T-cell (primary cell): ENCODE data around the gene NR1I2. TPM values are rescaled to one million over a fixed set of nuclear protein-coding genes. Genes with fewer than 3 reads are reported as not detected.

Experiments
- ATAC-seq, 4 experiments: fragments of 200-7000 bp in 3 of 4; fragments of 150-1000 bp in 1 of 4; cut with Tn5 transposase; replicated peaks in 1 of 4; 1 replicate in 3 of 4; 2 replicates in 1 of 4; pipeline ENCODE4 v1.10.0; 2021; ENCODE audit warnings: moderate library complexity in 3 of 4, mild to moderate bottlenecking in 2 of 4, moderate number of reproducible peaks in 1 of 4
- CTCF ChIA-PET, 2 donors: fragments of 300-600 bp; sonication (Branson Sonifier 250); formaldehyde crosslinking; loops; one replicate each; lab custom pipeline; 2022; ENCODE audit warnings: antibody characterized with exemption in 2 of 2; lab: Charles Lee
- POLR2A ChIA-PET, 2 donors: fragments of 300-600 bp; sonication (Branson Sonifier 250); formaldehyde crosslinking; loops; one replicate each; lab custom pipeline; 2022; ENCODE audit warnings: antibody characterized with exemption in 2 of 2; lab: Charles Lee
- DNase-seq, 35 experiments: peaks; one replicate each; pipeline versions ENCODE4 v3.0.0 to v3.0.0-alpha.2; 2013 to 2023
- H3K27ac ChIP-seq: one replicate; pipeline ENCODE4 v1.5.1; 2013; ENCODE audit warnings: low read length
- H3K27me3 ChIP-seq, 2 experiments: replicated peaks in 1 of 2; 1 replicate in 1 of 2; 2 replicates in 1 of 2; pipeline versions ENCODE4 v1.6.1 to v1.7.0; 2013; ENCODE audit warnings: low read length in 1 of 2, mixed read lengths in 1 of 2; ENCODE audit not compliant: control insufficient read depth in 2 of 2, insufficient read depth in 2 of 2; ENCODE audit errors: extremely low read depth in 1 of 2
- H3K36me3 ChIP-seq, 2 donors: 1 replicate in 1 of 2; 2 replicates in 1 of 2; pipeline versions ENCODE4 v1.6.1 to v1.7.0; 2013; ENCODE audit warnings: low read length in 1 of 2; ENCODE audit not compliant: control insufficient read depth in 2 of 2, insufficient read depth in 1 of 2; ENCODE audit errors: extremely low read depth in 1 of 2
- H3K4me1 ChIP-seq, 2 experiments: 1 replicate in 1 of 2; 2 replicates in 1 of 2; pipeline versions ENCODE4 v1.6.1 to v1.7.0; 2013; ENCODE audit warnings: low read length in 2 of 2, mixed read lengths in 1 of 2; ENCODE audit not compliant: insufficient read depth in 2 of 2, control insufficient read depth in 1 of 2; ENCODE audit errors: extremely low read depth in 1 of 2
- H3K4me3 ChIP-seq, 2 donors: 1 replicate in 1 of 2; 2 replicates in 1 of 2; pipeline versions ENCODE4 v1.5.1 to v1.7.0; 2013; ENCODE audit warnings: mild to moderate bottlenecking in 2 of 2, low read length in 1 of 2, moderate library complexity in 1 of 2; ENCODE audit not compliant: control insufficient read depth in 1 of 2; ENCODE audit errors: extremely low read depth in 1 of 2
- H3K9me3 ChIP-seq: 2 replicates; pipeline ENCODE4 v1.7.0; 2013
- H3K27ac Mint-ChIP-seq, 2 donors: one replicate each; pipeline ENCODE4 v1.8.0; 2020 to 2021; ENCODE audit warnings: mild to moderate bottlenecking in 2 of 2, mixed read lengths in 2 of 2
- H3K27me3 Mint-ChIP-seq, 2 donors: one replicate each; pipeline ENCODE4 v1.8.0; 2021 to 2022; ENCODE audit warnings: mixed read lengths in 2 of 2
- H3K36me3 Mint-ChIP-seq: one replicate; pipeline ENCODE4 v1.8.0; 2021; ENCODE audit warnings: mixed read lengths
- H3K4me1 Mint-ChIP-seq, 3 donors: one replicate each; pipeline ENCODE4 v1.8.0; 2020 to 2022; ENCODE audit warnings: mixed read lengths in 3 of 3, mild to moderate bottlenecking in 1 of 3
- H3K4me3 Mint-ChIP-seq, 3 donors: one replicate each; pipeline ENCODE4 v1.8.0; 2020 to 2022; ENCODE audit warnings: mild to moderate bottlenecking in 3 of 3, mixed read lengths in 3 of 3, moderate library complexity in 3 of 3
- H3K9me3 Mint-ChIP-seq, 3 donors: one replicate each; pipeline ENCODE4 v1.8.0; 2020 to 2022; ENCODE audit warnings: mixed read lengths in 3 of 3
- WGBS: methylation state at CpG from one replicate; pipeline ENCODE4 v1.1.5; 2013; ENCODE audit warnings: missing lambda C conversion rate; ENCODE audit not compliant: insufficient coverage; 5-methylcytosine and 5-hydroxymethylcytosine counted together
- total RNA-seq, 35 experiments: library from RNA in 6 of 35; stranded (reverse) in 6 of 35; fragments of 120-200 nt in 1 of 35; gene quantifications; one replicate each; pipeline versions ENCODE4 v1.2.1 to v1.2.4 and lab custom pipeline; 2013 to 2026

NR1I2 gene
- total RNA-seq, 5 donors from 2014 or later (not counting 1 experiment from before 2014, with no cell fraction given), result 0.21 to 0.61 (median 0.39) TPM

DNA sequence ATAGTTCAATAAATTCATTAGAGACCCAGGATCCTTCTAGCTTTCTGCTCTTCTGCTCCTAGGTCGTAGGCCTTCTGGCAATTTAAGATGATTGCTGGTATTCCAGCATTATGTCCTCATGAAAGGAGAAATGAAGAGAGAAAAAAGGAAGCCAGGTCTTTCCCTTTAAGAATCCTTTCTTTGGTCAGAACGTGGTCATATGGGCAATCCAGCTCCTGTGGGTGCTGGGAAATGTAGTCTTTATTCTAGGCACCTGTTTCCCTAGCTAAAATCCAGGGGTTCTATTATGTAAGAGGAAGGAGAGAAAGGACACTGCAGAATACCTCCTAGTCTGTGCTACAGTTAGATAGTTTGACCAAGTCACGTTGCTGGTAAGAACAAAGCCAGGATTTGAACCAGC is 35.5 kb upstream of the NR1I2 start:
- H3K36me3 ChIP-seq, result no peaks in the 10 kb centered on the region
- no peaks in the 10 kb centered on the region for H3K4me1 ChIP-seq
- H3K27me3 Mint-ChIP-seq, result peaks cover 21 to 30% of the 10 kb centered on the region in 2 donors
- H3K4me1 Mint-ChIP-seq, result no peaks in the 10 kb centered on the region
- CTCF ChIA-PET, result no interaction called here
- POLR2A ChIA-PET, result no interaction called here
- no peak overlapping the region for H3K27ac Mint-ChIP-seq
- ATAC-seq (no peak), DNase-seq (no peak)
- 57% methylated on average over 3 of the region's 3 CpGs for whole genome bisulfite sequencing
- H3K9me3 ChIP-seq, result no peaks in the 10 kb centered on the region
- H3K36me3 Mint-ChIP-seq, result no peaks in the 10 kb centered on the region
- no peaks in the 10 kb centered on the region for H3K9me3 Mint-ChIP-seq
- H3K4me3 Mint-ChIP-seq, result no peak overlapping the region
- no peak overlapping the region for H3K27ac ChIP-seq
- peaks cover 0 to 7% of the 10 kb centered on the region in 2 experiments for H3K27me3 ChIP-seq
- H3K4me3 ChIP-seq, result no peak overlapping the region

GRCh38 chr3:119747357-119747756 is 34.5 kb upstream of the NR1I2 start:
- H3K27ac Mint-ChIP-seq, result no peak overlapping the region
- peaks cover 19 to 27% of the 10 kb centered on the region in 2 donors for H3K27me3 Mint-ChIP-seq
- no peak overlapping the region for H3K27ac ChIP-seq
- H3K9me3 Mint-ChIP-seq, result no peaks in the 10 kb centered on the region
- no peaks in the 10 kb centered on the region for H3K9me3 ChIP-seq
- H3K4me1 Mint-ChIP-seq, result no peaks in the 10 kb centered on the region
- DNase-seq (no peak), ATAC-seq (no peak)
- no peaks in the 10 kb centered on the region for H3K4me1 ChIP-seq
- H3K4me3 Mint-ChIP-seq, result no peak overlapping the region
- peaks cover 0 to 4% of the 10 kb centered on the region in 2 experiments for H3K27me3 ChIP-seq
- H3K4me3 ChIP-seq, result no peak overlapping the region
- no peaks in the 10 kb centered on the region for H3K36me3 ChIP-seq
- H3K36me3 Mint-ChIP-seq, result no peaks in the 10 kb centered on the region
- POLR2A ChIA-PET, result no interaction called here
- CTCF ChIA-PET, result interaction anchor here in 1 of 2 donors (0.6 kb wide), 1 partner anchor 23 kb away, joined by 3 read pairs; no protein-coding TSS in a partner anchor
- WGBS, result 100% methylated on average over 2 of the region's 4 CpGs

- H3K27ac ChIP-seq, result no peak overlapping the region
- peaks cover 15 to 23% of the 10 kb centered on the region in 2 donors for H3K27me3 Mint-ChIP-seq
- H3K9me3 Mint-ChIP-seq, result no peaks in the 10 kb centered on the region
- H3K4me1 Mint-ChIP-seq, result no peaks in the 10 kb centered on the region
- DNase-seq (no peak), ATAC-seq (no peak)
- no CpG with 5 or more reads among the region's 1 CpG for WGBS
- no peaks in the 10 kb centered on the region for H3K4me1 ChIP-seq
- ChIA-PET POLR2A (no interaction called here), CTCF (no interaction called here)
- no peaks in the 10 kb centered on the region for H3K36me3 Mint-ChIP-seq
- H3K9me3 ChIP-seq, result no peaks in the 10 kb centered on the region
- no peak overlapping the region for H3K4me3 ChIP-seq
- peaks cover 0 to 2% of the 10 kb centered on the region in 2 experiments for H3K27me3 ChIP-seq
- H3K4me3 Mint-ChIP-seq, result no peak overlapping the region
- no peaks in the 10 kb centered on the region for H3K36me3 ChIP-seq
- H3K27ac Mint-ChIP-seq, result no peak overlapping the region
These were observed 32.9 kb upstream of the NR1I2 start for GRCh38 chr3:119748991-119749390.

DNA sequence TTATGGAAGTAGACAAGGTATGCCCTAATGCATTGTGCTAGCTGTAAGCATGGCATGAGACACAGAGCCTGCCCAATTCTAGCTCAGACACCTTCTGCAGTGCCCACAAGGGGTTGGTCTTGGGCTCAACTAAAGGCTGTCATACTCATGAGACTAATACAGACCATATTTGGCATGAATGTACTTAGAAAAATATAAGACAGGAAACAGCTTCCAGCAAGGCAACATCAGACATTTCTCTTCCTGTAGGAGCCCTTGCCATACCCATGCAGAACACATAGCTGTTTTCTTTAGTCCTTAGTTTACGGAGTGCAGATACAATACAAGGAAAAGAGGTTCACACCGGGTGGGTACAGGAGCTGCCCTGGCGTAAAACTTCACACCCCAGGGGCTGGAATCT is 30.5 kb upstream of the NR1I2 start:
- no peak overlapping the region for H3K4me3 Mint-ChIP-seq
- no peak for ATAC-seq
- no CpG with 5 or more reads among the region's 3 CpGs for WGBS
- no peaks in the 10 kb centered on the region for H3K36me3 Mint-ChIP-seq
- H3K4me1 Mint-ChIP-seq, result no peaks in the 10 kb centered on the region
- peaks cover 31 to 40% of the 10 kb centered on the region in 2 donors for H3K27me3 Mint-ChIP-seq
- H3K9me3 Mint-ChIP-seq, result no peaks in the 10 kb centered on the region
- Histone ChIP-seq H3K4me3 (no peak overlapping the region), H3K27ac (no peak overlapping the region), H3K4me1 (no peaks in the 10 kb centered on the region), H3K9me3 (no peaks in the 10 kb centered on the region), H3K27me3 (peaks cover 0 to 4% of the 10 kb centered on the region in 2 experiments), H3K36me3 (no peaks in the 10 kb centered on the region)
- POLR2A ChIA-PET, result interaction anchor here in 1 of 2 donors (0.6 kb wide), 1 partner anchor 1055 kb away, joined by 3 read pairs; no protein-coding TSS in a partner anchor
- CTCF ChIA-PET, result no interaction called here
- H3K27ac Mint-ChIP-seq, result no peak overlapping the region
- DNase-seq, result no peak

GRCh38 chr3:119759962-119760361 is 21.9 kb upstream of the NR1I2 start:
- Mint-ChIP-seq H3K36me3 (no peaks in the 10 kb centered on the region), H3K27me3 (peaks cover 19 to 24% of the 10 kb centered on the region in 2 donors), H3K4me3 (no peak overlapping the region), H3K4me1 (no peaks in the 10 kb centered on the region), H3K27ac (no peak overlapping the region), H3K9me3 (peaks cover 0 to 12% (median 10%) of the 10 kb centered on the region in 3 donors)
- ChIA-PET POLR2A (no interaction called here), CTCF (no interaction called here)
- no peak for ATAC-seq
- Histone ChIP-seq H3K4me3 (no peak overlapping the region), H3K27ac (no peak overlapping the region), H3K27me3 (no peaks in the 10 kb centered on the region), H3K4me1 (no peaks in the 10 kb centered on the region), H3K36me3 (no peaks in the 10 kb centered on the region), H3K9me3 (no peaks in the 10 kb centered on the region)
- DNase-seq, result no peak
- WGBS, result no CpG with 5 or more reads among the region's 1 CpG

- H3K27ac Mint-ChIP-seq, result no peak overlapping the region
- CTCF ChIA-PET, result no interaction called here
These were observed 19.0 kb upstream of the NR1I2 start for GRCh38 chr3:119762876-119763275.

DNA sequence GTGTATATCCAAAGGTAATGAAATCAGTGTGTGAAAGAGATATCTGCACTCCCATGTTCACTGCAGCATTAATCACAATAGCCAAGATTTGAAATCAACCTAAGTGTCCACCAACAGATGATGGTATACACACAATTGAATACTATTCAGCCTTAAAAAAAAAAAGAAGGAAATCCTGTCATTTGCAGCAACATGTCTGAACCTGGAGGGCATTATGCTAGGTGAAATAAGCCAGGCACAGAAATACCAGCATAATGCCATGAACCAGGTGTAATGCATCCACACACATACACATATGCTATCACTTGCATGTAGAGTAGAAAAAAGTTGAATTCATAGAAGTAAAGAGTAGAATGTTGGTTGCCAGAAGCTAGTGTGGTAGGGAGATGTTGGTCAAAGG is 18.4 kb upstream of the NR1I2 start:
- no peak overlapping the region for H3K4me3 ChIP-seq
- H3K4me3 Mint-ChIP-seq, result no peak overlapping the region
- ATAC-seq (no peak), DNase-seq (no peak)
- ChIA-PET POLR2A (no interaction called here), CTCF (no interaction called here)
- no peak overlapping the region for H3K27ac Mint-ChIP-seq
- no peaks in the 10 kb centered on the region for H3K4me1 ChIP-seq
- H3K4me1 Mint-ChIP-seq, result no peaks in the 10 kb centered on the region
- H3K27me3 Mint-ChIP-seq, result peaks cover 10 to 22% of the 10 kb centered on the region in 2 donors
- peaks cover 0 to 4% of the 10 kb centered on the region in 2 experiments for H3K27me3 ChIP-seq
- no peaks in the 10 kb centered on the region for H3K9me3 ChIP-seq
- H3K27ac ChIP-seq, result no peak overlapping the region
- no peaks in the 10 kb centered on the region for H3K36me3 Mint-ChIP-seq
- H3K9me3 Mint-ChIP-seq, result peaks cover 0 to 12% (median 10%) of the 10 kb centered on the region in 3 donors
- no peaks in the 10 kb centered on the region for H3K36me3 ChIP-seq

More at GRCh38 chr3:119762876-119763275, 19.0 kb upstream of the NR1I2 start:
- no peak overlapping the region for H3K4me3 ChIP-seq
- H3K4me3 Mint-ChIP-seq, result no peak overlapping the region
- no peaks in the 10 kb centered on the region for H3K4me1 Mint-ChIP-seq
- WGBS, result no CpG with 5 or more reads among the region's 2 CpGs
- DNase-seq, result no peak
- peaks cover 10 to 22% of the 10 kb centered on the region in 2 donors for H3K27me3 Mint-ChIP-seq
- POLR2A ChIA-PET, result no interaction called here
- H3K9me3 ChIP-seq, result no peaks in the 10 kb centered on the region
- no peak for ATAC-seq
- H3K27ac ChIP-seq, result no peak overlapping the region
- peaks cover 0 to 12% (median 10%) of the 10 kb centered on the region in 3 donors for H3K9me3 Mint-ChIP-seq
- no peaks in the 10 kb centered on the region for H3K27me3 ChIP-seq
- H3K4me1 ChIP-seq, result no peaks in the 10 kb centered on the region
- no peaks in the 10 kb centered on the region for H3K36me3 Mint-ChIP-seq
- no peaks in the 10 kb centered on the region for H3K36me3 ChIP-seq
